A172 (cell line): ENCODE measurements around the gene LOXL4. TPM values are rescaled to one million over a fixed set of nuclear protein-coding genes. Genes with fewer than 3 reads are reported as not detected.
"Not testable (repeated sequence)": the region's sequence is repeated elsewhere in the genome, so short reads cannot be mapped to it uniquely, and the experiment has no call there.

ENCODE experiments used
- DNase-seq: peaks from one replicate; pipeline ENCODE4 v3.0.0-alpha.2; 2015; ENCODE audit warnings: low spot score
- total RNA-seq: library from RNA; depleted of rRNA; stranded (reverse); fragments of >200 nt; shearing (Covaris generic); gene quantifications from 2 replicates; pipeline ENCODE4 v1.2.3, GENCODE V29; 2014

LOXL4 gene
- total RNA-seq, 1 experiment from 2014 or later, result 15.4 TPM

DNA sequence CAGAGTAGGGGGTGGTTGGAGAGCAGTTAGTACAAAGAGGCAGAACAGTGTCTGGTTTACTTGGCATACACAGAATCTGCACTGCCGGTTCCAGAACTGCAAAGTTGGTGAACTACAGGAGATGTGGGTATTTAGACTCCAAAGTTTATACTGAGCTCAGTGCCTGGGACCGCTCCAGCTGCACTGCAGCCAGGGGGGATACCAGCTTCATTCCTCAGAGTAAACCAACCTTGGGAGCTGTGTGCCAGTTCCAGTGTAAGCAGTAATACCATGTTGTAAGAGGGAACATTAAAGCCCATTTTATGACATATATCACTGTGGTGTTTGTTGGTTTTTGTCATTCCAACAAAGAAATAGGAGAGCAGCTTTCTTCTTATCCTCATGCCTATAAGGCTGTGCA, 23.4 kb downstream of the LOXL4 start:
- no peak for DNase-seq

GRCh38 chr10:98244141-98244540, 23.9 kb downstream of the LOXL4 start:
- DNase-seq, result no peak

GRCh38 chr10:98242823-98243222, 25.2 kb downstream of the LOXL4 start:
- DNase-seq, result peak; percentile 36

- DNase-seq, result no peak
These were observed 27.5 kb downstream of the LOXL4 start for GRCh38 chr10:98240524-98240923.

GRCh38 chr10:98238391-98238790, 29.6 kb downstream of the LOXL4 start:
- DNase-seq, result no peak

GRCh38 chr10:98236862-98237261, 31.1 kb downstream of the LOXL4 start:
- no peak for DNase-seq

DNA sequence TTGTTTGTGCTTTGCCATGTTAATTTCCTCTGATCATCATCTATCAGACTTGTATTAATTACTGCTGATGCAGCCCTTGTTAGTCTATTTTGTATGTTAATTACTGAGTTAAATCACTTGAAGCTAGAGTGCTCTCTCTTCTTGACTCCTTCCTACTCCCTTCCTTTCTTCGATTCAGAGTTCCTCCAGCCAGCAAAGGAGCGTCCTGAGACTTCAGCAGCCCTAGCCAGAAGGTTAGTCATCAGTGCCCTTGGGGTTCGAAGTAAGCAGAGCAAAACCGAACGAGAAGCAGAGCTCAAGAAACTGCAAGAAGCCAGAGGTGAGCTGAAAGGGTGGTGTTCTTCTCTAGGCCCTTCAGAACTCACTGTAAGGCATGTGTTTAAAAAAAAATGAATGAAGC, 32.1 kb downstream of the LOXL4 start:
- no peak for DNase-seq

DNA sequence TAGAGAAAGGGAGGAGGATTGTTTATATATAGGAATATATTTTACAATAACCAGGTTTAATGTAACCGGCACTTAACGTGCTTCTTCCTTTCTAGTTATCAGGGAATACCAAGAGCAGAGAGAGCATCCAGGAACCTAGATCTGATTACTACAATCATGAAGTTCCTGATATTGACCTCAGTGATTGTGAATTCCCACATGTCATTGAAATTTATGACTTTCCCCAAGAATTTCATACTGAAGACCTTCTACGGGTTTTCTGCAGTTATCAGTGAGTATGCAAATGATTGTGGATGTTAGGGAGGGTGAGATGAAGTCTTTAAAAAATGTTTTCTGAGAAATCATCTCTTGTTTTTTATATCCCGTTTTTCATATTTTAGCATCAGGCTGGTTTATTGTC, 36.6 kb downstream of the LOXL4 start:
- no peak for DNase-seq

GRCh38 chr10:98228266-98228665, 39.7 kb downstream of the LOXL4 start:
- not testable (repeated sequence) for DNase-seq

DNA sequence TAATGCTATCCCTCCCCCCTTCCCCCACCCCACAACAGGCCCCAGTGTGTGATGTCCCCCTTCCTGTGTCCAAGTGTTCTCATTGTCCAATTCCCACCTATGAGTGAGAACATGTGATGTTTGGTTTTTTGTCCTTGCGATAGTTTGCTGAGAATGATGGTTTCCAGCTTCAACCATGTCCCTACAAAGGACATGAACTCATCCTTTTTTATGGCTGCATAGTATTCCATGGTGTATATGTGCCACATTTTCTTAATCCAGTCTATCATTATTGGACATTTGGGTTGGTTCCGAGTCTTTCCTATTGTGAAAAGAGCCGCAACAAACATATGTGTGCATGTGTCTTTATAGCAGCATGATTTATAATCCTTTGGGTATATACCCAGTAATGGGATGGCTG, 40.3 kb downstream of the LOXL4 start:
- DNase-seq, result not testable (repeated sequence)

DNA sequence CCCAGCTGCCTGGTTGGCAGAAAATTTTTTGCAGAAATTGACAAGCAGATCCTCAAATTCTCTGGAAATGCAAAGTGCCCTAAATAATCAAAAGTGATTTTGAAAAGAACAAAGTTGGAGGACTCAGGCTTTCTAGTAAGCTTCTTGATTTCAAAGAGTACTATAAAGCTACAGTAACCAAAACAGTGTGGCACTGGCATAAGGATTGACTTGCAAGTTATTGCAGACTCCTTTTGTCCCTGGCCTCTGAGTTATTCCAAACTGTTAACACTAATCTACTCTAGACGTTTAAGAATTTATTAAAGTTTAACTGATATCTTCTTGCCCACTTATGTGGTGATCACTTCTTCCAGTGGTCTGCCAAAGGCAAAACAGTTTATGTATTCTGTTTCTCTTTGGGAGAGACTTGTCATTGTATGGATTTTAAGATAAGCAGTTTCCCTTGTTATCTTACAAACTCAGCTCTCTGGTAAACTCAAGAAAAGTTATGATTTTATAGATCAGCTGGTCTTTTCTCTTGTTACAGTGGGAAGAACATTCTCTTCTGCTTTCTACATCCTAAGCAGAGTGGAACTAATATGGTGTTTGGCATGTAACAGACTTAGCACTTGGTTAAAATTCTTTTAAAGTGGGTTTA, 41.4 kb downstream of the LOXL4 start:
- no peak for DNase-seq

DNA sequence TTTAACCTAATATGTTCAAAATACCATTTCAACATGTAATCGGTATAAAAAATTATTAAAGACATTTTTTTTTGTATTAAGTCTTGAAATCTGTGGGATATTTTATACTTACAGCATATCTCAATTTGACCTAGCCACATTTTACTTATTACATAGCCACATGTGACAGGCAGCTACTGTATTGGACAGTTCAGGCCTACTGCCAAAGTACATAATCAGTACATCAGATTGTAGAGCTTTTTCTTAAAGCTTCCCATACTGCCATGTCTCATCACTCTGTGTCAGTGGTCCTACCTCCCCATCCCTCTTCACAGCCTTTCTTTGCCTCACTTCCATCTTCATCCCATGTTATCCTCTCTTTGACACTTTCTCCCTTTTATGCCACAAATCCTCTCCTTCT, 43.0 kb downstream of the LOXL4 start:
- DNase-seq, result no peak

- no peak for DNase-seq
These were observed 43.5 kb downstream of the LOXL4 start for GRCh38 chr10:98224509-98224908.

- DNase-seq, result no peak
These were observed 44.1 kb downstream of the LOXL4 start for GRCh38 chr10:98223874-98224273.

- no peak for DNase-seq
These were observed 50.2 kb downstream of the LOXL4 start for GRCh38 chr10:98217801-98218200.

DNA sequence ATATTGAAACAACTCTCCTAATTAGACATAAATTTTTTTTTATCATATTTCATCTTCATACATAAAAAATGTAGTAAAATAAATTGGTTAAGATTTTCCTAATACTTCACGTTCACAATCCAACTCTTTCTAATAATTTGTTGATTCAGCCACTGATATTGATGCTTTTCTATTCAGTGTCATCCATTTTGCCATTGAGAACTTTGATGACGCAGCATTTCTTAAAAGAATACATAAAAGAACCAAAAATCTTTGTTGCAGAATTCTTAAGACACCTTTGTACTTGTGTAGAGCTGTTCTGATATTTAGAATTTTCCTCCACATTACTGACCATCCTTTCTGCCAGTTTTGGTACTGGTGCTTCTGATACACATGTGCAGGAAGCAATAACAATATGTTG, 52.6 kb downstream of the LOXL4 start:
- no peak for DNase-seq

DNA sequence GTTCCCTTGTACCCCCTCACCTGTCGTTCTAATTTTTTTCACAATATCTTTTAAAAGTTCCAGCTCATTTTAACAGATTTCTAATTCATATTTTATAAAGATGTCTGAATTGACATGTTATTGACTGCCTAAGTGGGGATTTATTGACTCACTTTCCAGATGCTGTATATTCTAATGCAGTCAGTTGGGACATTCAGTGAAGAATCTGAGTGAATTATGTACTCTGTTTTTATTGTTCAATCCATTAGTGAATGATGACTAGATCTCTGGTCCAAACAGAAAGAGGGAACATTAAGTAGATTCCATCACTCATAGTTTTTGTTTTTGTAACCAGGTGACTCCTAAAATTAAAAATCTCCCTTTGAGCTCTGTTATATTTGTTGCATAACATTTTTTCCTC, 54.3 kb downstream of the LOXL4 start:
- DNase-seq, result no peak

- DNase-seq, result no peak
These were observed 55.8 kb downstream of the LOXL4 start for GRCh38 chr10:98212196-98212595.

- DNase-seq, result no peak
These were observed 58.6 kb downstream of the LOXL4 start for GRCh38 chr10:98209441-98209840.

GRCh38 chr10:98208925-98209324, 59.1 kb downstream of the LOXL4 start:
- no peak for DNase-seq

DNA sequence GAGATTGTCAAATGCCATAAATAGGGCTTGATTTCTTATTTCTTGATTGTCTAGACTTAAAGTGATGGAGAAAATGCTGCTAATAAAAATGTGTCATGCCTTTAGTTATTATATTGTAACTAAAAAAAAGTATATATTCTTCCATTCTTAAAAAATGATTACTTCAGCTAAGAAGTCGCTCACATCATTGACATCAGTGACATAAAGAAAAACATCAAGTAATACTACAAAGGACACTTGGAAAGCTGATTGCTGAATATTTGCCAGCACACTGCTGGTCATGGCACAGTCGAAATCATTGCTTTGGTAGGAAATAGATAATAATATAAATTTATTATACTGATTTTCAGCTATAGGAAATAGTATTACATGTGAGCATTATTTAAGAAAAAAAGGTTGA, 62.6 kb downstream of the LOXL4 start:
- no peak for DNase-seq

GRCh38 chr10:98202378-98202777, 65.6 kb downstream of the LOXL4 start:
- DNase-seq, result no peak

GRCh38 chr10:98201760-98202159, 66.2 kb downstream of the LOXL4 start:
- DNase-seq, result no peak
